Activated T-cell treated with anti-CD3 and anti-CD28 coated beads for 4 hours (primary cell): ENCODE data around the gene PPY.
"Not testable (repeated sequence)": the region's sequence is repeated elsewhere in the genome, so short reads cannot be mapped to it uniquely, and the experiment has no call there.

Experiments
- DNase-seq: peaks from one replicate; pipeline ENCODE4 v3.0.0-alpha.2; 2020

PPY gene

DNA sequence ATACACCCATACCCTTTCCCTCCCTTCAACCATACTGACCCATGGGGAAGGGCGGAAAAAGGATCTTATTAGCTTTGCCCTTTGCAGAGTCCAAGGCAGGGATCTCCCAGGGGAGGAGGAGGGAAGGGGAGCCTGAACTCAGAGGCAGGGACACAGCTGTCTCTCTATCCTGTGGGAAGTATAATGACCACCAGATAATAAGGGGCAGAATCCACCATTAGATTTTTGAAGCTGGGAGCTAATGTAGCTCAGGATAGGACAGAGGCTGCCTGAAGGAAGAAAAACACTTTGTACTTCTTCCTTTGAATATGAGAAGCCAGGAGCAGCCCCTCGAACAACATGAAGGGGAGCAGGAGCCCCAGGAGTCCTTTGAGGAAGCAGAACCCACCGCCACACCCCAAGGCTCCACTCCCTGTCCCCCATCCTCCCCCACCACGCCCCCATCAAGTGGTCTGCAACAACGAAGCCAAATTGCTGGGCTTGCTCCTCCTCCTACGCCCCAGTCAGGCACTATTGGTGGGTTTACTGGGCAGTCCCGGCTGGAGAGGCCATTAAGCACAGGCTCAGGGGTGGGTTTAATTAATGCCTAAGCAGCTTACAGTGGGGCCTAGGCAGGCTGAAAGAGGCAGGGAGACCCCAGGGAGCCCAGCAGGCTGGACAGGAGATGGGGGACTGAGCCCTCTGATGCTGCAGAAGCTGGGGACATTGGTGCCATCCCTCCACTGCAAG is 40.3 kb downstream of the PPY start:
- no peak for DNase-seq

DNA sequence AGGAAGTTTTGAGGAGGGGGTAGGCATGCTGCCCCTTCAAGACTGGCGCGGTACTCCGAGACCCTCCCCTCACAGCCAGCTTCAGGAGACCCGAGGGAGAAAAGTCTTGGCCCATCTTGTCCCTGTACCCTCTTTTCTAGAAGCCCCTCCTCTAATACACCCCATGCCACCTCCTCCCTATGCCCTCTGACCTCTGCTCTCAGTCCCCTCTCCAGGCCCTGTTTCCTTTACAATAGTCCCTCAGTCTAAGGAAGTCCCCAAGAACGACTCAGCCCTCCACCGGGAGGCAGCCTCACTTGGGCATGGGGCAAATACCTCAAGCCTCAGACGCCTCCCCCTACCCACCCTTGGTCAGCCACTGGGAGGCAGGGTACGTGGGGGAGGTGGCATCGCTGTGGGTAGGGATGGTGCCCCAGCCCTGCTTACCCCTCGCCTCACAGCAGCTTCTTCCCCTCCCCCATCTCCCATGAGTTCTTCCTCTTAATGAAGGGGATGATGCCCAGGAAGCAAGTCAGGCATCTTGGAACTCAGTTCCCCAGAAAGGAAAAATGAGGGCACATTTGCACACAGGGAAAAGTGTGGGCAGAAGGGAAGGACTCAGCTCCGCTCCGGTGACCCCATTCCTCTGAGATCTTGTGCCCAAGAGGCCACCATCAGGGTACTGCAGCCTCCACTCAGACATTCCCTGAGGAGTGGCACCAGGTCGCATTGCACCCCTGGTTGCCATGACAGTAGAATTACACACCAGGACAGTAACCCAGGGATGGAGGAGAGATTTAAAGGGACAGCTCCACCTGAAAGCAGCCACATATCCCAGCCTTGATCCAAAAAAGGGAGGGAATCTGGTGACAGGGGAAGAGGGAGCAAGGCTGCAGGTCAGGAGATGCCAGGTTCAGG is 41.2 kb downstream of the PPY start:
- no peak for DNase-seq

DNA sequence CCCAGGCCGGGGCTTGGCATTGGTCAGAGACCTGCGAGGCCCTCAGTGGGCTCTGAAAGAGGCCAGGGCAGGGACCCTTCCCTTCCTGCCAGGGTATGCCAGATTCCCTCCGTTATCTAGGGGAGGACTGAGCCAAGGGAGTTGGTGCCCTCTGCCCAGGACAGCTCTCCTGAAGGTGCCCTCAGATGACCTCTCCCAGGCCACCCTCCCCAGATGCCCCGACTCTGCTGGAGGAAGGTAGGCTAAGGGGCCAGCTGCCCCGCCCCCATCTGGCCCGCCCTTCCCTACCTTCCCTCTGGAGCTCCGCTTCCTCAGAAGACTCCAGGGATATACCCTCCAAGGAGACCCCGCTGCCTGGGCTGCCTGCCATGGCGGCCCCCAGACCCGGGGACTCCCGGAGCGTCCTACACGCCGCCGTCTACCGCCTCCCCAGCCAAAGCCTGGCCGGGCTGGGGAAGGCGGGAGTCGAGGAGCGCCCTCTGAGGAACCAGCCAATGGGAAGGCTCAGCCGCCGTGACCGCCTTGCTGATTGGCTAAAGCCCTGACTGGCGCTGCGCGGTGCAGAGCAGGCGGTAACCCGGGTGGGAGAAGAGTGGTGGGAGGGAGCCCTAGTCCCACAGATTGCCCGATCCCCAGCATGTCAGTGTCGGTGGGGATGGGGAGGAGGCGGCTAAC is 42.0 kb downstream of the PPY start:
- peak; percentile 72 for DNase-seq

DNA sequence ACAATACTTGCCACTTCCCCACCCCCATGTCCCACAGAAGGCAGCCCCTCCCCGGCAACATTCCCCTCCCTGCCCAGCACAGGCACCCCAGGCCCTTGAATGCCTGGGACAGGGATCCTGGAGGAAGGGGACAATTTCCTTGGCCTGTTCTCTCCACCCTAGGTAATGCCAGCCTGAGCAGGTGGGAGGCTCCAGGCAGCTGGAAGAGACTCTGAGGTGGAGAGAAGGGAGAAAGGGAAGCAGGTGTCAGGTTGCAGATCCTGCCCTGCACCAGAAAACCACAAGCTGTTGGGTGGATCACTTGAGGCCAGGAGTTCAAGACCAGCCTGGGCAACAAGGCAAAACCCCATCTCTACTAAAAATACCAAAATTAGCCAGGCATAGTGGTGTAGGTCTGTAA is 43.8 kb downstream of the PPY start:
- no peak for DNase-seq

DNA sequence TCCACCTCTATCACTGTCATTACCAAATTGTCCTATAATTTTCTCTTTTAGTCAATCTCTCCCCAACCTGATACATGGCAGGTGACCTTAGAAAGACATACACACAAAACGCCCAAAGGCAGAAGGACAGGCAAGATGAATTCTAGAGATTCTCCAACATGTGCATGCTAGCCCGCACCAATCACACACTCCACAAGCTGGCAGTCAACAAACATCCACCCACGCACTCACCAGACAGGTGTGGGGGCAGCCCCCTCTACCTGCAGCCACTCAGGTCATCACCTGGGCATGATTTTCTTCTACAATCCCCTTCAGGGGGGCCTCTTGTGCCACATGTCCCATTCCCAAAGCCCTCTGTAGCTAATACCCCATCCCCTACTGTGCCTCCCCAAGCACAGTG is 44.4 kb downstream of the PPY start:
- DNase-seq, result no peak

DNA sequence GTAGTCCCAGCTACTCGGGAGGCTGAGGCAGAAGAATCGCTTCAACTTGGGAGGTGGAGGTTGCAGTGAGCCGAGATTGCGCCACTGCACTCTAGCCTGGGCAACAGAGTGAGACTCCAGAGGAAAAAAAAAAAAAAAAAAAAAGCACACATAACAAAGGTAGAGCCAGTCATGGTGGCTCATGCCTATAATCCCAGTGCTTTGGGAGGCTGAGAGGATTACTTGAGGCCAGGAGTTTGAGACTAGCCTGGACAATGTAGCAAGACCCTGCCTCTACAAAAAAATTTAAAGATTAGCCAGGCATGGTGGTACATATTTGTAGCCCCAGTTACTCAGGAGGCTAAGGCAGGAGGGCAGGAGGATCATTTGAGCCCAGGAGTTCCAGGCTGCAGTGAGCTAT is 47.8 kb downstream of the PPY start:
- not testable (repeated sequence) for DNase-seq

DNA sequence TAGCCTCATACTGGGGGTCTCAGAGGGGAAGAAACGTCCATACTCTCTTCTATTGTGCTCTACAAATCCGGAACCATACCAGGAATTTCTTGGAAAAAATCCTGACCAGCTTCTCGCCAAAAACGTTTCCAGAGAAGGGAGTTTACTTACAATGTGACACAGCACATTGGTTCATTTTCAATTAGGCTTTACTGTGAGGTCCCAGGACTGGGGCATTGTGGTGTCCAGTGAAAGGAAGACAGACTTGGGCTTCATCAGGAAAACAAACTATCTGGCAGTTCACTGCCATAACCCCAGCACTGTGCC is 49.7 kb downstream of the PPY start:
- DNase-seq, result no peak

DNA sequence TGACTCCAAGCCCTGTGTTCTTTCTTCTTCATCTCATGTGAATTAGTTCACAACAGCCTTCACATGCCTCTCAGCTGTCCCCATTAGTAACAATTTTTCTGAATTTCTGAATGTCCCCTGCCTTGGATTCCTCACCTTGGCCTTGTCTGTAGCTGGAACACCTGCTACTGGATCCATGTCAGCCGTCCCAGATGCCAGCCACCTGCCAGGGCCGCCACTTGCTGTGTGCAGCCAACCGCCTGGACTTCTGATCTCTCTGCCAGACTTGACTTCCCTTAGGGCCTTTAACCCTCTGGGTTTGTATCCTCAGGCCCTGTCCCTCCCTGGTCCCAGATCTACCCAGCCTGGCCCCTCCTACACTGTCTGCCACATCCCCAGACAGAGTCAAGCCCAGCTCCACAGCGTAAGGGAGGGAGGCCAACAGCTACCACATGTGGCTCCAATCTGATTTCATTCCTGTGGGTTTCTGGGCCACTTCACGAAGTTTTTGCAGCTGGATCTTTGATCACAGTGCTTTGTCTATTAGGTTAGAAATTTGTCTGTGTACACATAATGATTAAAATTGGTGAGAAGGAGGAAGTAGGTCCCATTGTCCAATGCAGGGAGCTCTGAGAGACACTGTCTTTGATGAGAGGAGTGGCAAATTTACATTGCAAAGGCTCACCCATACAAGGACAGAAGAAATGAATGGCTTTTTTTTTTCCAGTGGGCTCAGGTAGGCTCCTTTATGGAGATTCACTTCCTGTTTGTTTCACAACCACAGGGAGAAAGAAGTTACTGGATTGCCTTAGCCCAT is 50.2 kb downstream of the PPY start:
- no peak for DNase-seq
